Body of pancreas (tissue), 4 donors: ENCODE results near the gene ONECUT1. TPM values are rescaled to one million over a fixed set of nuclear protein-coding genes. Genes with fewer than 3 reads are reported as not detected.
A peak's percentile ranks its signal among the peaks of the same experiment; 100 is the strongest.

Experiments
- ATAC-seq: fragments of 150-250 bp; one replicate; pipeline ENCODE4 v1.9.1; 2016
- DNase-seq, 4 donors: peaks; one replicate each; pipeline ENCODE4 v3.0.0-alpha.2; 2019
- H3K27ac ChIP-seq, 4 donors: fragments of 200-600 bp; sonication (generic); 1 replicate in 3 of 4; 2 replicates in 1 of 4; pipeline versions ENCODE4 v1.5.1 to v1.6.1; 2016 to 2019; ENCODE audit warnings: mild to moderate bottlenecking in 1 of 4, mixed read lengths in 1 of 4, moderate library complexity in 1 of 4
- H3K27me3 ChIP-seq, 2 donors: fragments of 200-600 bp; sonication (generic); one replicate each; pipeline ENCODE4 v1.6.0; 2016; ENCODE audit warnings: mild to moderate bottlenecking in 1 of 2
- H3K36me3 ChIP-seq, 2 donors: fragments of 200-600 bp; sonication (generic); replicated peaks in 1 of 2; 2 replicates each; pipeline ENCODE4 v1.5.1; 2016; ENCODE audit warnings: low read depth in 2 of 2; ENCODE audit not compliant: insufficient read depth in 1 of 2
- H3K4me1 ChIP-seq: fragments of 200-600 bp; sonication (generic); one replicate; pipeline ENCODE4 v1.6.0; 2016
- H3K4me3 ChIP-seq, 2 donors: fragments of 200-600 bp; sonication (generic); 1 replicate in 1 of 2; 2 replicates in 1 of 2; pipeline ENCODE4 v1.5.1; 2016 to 2019
- H3K9me3 ChIP-seq, 3 donors: fragments of 200-600 bp; sonication (generic); 1 replicate in 2 of 3; 2 replicates in 1 of 3; pipeline ENCODE4 v1.5.1; 2016
- CTCF ChIP-seq, 7 experiments: fragments of 450-650 bp in 4 of 7; fragments of 200-600 bp in 3 of 7; sonication (generic) in 3 of 7; IDR thresholded peaks; one replicate each; pipeline ENCODE4 v1.5.1; 2016 to 2019; ENCODE audit warnings: antibody characterized with exemption in 7 of 7
- POLR2A ChIP-seq, 3 donors: fragments of 450-650 bp; IDR thresholded peaks; one replicate each; pipeline ENCODE4 v1.6.1; 2016; ENCODE audit warnings: antibody characterized with exemption in 3 of 3, mild to moderate bottlenecking in 2 of 3
- WGBS, 2 donors: methylation state at CpG; one replicate each; pipeline ENCODE4 v1.1.5; 2017; 5-methylcytosine and 5-hydroxymethylcytosine counted together
- intact Hi-C: fragments of 100-400 bp; cut with DNase I; formaldehyde crosslinking; loops from one replicate; pipeline ENCODE4 v1.15.1; 2023
- total RNA-seq, 2 donors: library from RNA; depleted of rRNA; stranded (reverse); fragments of >200 nt; gene quantifications; one replicate each; pipeline ENCODE4 v1.1.0, GENCODE V29; 2016

The ONECUT1 gene
- total RNA-seq, 2 donors from 2014 or later = 68.0 to 126 TPM

GRCh38 chr15:52794665-52795463, 4.7 kb upstream of the ONECUT1 start:
- DNase-seq = no peak
- Histone ChIP-seq H3K4me1 (peaks cover 29% of the 10 kb centered on the region), H3K4me3 (no peak overlapping the region), H3K27me3 (no peaks in the 10 kb centered on the region), H3K36me3 (no peaks in the 10 kb centered on the region), H3K27ac (no peak overlapping the region), H3K9me3 (no peaks in the 10 kb centered on the region)
- intact Hi-C loops = loop anchor here (10.0 kb wide), 1 partner anchor 270 kb away; no protein-coding TSS in a partner anchor
- no peak for ATAC-seq
- TF ChIP-seq POLR2A (IDR thresholded peaks at IDR 0.05) = no peak
- TF ChIP-seq CTCF (IDR thresholded peaks at IDR 0.05) = no peak
- whole genome bisulfite sequencing, 2 donors = 67 to 94% methylated on average over 40 of the region's 43 CpGs

GRCh38 chr15:52791776-52792175, 1.6 kb upstream of the ONECUT1 start:
- Histone ChIP-seq H3K36me3 (no peaks in the 10 kb centered on the region), H3K9me3 (no peaks in the 10 kb centered on the region), H3K27me3 (no peaks in the 10 kb centered on the region), H3K4me3 (no peak overlapping the region), H3K4me1 (peaks cover 21% of the 10 kb centered on the region), H3K27ac (peak overlapping the region in 3 of 4 donors; percentile 91 to 96 (median 94))
- 80 to 90% methylated on average over 2 to 5 of the region's 5 CpGs for WGBS, 2 donors
- TF ChIP-seq POLR2A (IDR thresholded peaks at IDR 0.05) (no peak), CTCF (IDR thresholded peaks at IDR 0.05) (no peak)
- ATAC-seq (no peak), DNase-seq (no peak)
- intact Hi-C loops = loop anchor here (10.0 kb wide), 1 partner anchor 273 kb away; no protein-coding TSS in a partner anchor

DNA sequence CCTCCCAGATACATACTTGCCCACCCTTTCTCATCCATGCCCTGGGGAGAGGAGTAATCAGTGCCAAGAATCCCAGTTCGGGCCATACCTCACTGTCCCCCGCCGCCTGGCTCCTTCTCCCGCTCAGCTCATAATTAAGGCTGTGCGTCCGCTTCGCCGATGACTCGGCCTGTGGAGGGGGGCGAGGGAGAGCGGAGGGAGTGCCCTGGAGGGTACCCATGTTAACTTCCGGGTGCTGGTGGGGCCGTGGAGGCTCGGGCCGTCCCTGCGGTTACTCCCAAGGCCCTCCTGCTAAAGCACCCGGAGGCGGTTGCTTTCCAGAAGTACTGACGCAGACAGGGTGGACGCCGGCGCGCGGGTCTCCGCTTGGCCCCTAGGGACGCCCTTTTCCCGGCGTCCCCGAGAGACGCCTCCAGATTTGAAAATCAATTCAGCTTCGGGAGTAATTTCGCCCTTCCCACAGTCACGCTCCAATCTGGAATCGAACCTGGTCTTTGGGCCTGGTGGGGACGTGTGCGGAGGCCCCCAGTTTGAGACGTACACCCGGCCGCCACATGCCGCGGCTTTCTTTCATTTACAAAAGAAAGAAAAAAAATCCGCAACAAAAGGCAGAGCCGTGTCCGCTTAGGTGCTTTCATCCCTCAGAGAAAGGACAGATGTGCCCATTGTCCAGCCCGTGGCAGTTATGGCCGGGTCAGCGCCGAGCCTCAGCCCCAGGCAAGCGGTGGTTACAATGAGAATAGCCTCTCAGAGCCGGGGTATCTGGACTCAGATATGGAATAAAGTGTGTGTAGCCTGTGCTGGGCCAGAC, 1.0 kb upstream of the ONECUT1 start:
- DNase-seq = peak; percentile 49 to 61 (median 54)
- no peak overlapping the region for H3K4me3 ChIP-seq
- no peaks in the 10 kb centered on the region for H3K36me3 ChIP-seq
- peak; percentile 1 for ATAC-seq
- intact Hi-C loops = loop anchor here (10.0 kb wide), 1 partner anchor 274 kb away; no protein-coding TSS in a partner anchor
- H3K4me1 ChIP-seq = peaks cover 17% of the 10 kb centered on the region
- WGBS, 2 donors = 37 to 56% methylated on average over 28 to 50 of the region's 50 CpGs
- H3K9me3 ChIP-seq = no peaks in the 10 kb centered on the region
- no peaks in the 10 kb centered on the region for H3K27me3 ChIP-seq
- H3K27ac ChIP-seq = peak overlapping the region; percentile 40 to 96 (median 92)
- peak in 4 of 7 experiments; percentile 33 to 47 (median 34) for TF ChIP-seq CTCF (IDR thresholded peaks at IDR 0.05)
- peak; percentile 36 to 51 (median 51) for TF ChIP-seq POLR2A (IDR thresholded peaks at IDR 0.05)

GRCh38 chr15:52789601-52790168, 451 bp downstream of the ONECUT1 start:
- intact Hi-C loops = loop anchor here (10.0 kb wide), 1 partner anchor 275 kb away; no protein-coding TSS in a partner anchor
- peak; percentile 9 for ATAC-seq
- peaks cover 20% of the 10 kb centered on the region for H3K4me1 ChIP-seq
- peak overlapping the region; percentile 57 to 92 for H3K4me3 ChIP-seq
- H3K36me3 ChIP-seq = no peaks in the 10 kb centered on the region
- TF ChIP-seq CTCF (IDR thresholded peaks at IDR 0.05) = no peak
- no peak for TF ChIP-seq POLR2A (IDR thresholded peaks at IDR 0.05)
- WGBS, 2 donors = 0% methylated on average over 27 to 50 of the region's 51 CpGs
- H3K27ac ChIP-seq = peak overlapping the region; percentile 22 to 96 (median 92)
- H3K27me3 ChIP-seq = no peaks in the 10 kb centered on the region
- DNase-seq = peak; percentile 47 to 64 (median 56)
- H3K9me3 ChIP-seq = no peaks in the 10 kb centered on the region
